ENCODE measurements around the gene FAM151A.
A peak's percentile ranks its signal among the peaks of the same experiment; 100 is the strongest.

FAM151A gene

GRCh38 chr1:54577612-54578011 lies 45.7 kb downstream of the FAM151A start:
- no peak for TF ChIP-seq CTCF (conservative IDR thresholded peaks at IDR 0.05; ENCODE audit: low read depth, low read length)
- no peak overlapping the region for H3K4me3 ChIP-seq (ENCODE audit: low read length)
- DNase-seq (ENCODE audit: low read depth), result peak; percentile 88

- no peak overlapping the region for H3K4me3 ChIP-seq (ENCODE audit: low read length)
- no peak for TF ChIP-seq CTCF (conservative IDR thresholded peaks at IDR 0.05; ENCODE audit: low read depth, low read length)
- no peak for DNase-seq (ENCODE audit: low read depth)
Observed at GRCh38 chr1:54575605-54576290, 47.6 kb downstream of the FAM151A start.

GRCh38 chr1:54575161-54575560 lies 48.2 kb downstream of the FAM151A start:
- no peak for TF ChIP-seq CTCF (conservative IDR thresholded peaks at IDR 0.05; ENCODE audit: low read depth, low read length)
- DNase-seq (ENCODE audit: low read depth), result no peak
- H3K4me3 ChIP-seq (ENCODE audit: low read length), result no peak overlapping the region

- no peak for DNase-seq (ENCODE audit: low read depth)
- H3K4me3 ChIP-seq (ENCODE audit: low read length), result no peak overlapping the region
- no peak for TF ChIP-seq CTCF (conservative IDR thresholded peaks at IDR 0.05; ENCODE audit: low read depth, low read length)
Observed at GRCh38 chr1:54574158-54574778, 49.1 kb downstream of the FAM151A start.

- H3K4me3 ChIP-seq (ENCODE audit: low read length), result no peak overlapping the region
- no peak for DNase-seq (ENCODE audit: low read depth)
- TF ChIP-seq CTCF (conservative IDR thresholded peaks at IDR 0.05; ENCODE audit: low read depth, low read length), result no peak
Observed at GRCh38 chr1:54572542-54572850, 50.8 kb downstream of the FAM151A start.

GRCh38 chr1:54571803-54572541 lies 51.4 kb downstream of the FAM151A start:
- no peak for TF ChIP-seq CTCF (conservative IDR thresholded peaks at IDR 0.05; ENCODE audit: low read depth, low read length)
- H3K4me3 ChIP-seq (ENCODE audit: low read length), result no peak overlapping the region
- DNase-seq (ENCODE audit: low read depth), result no peak

Measured in retinal pigment epithelial cell (primary cell).